Smooth muscle cell (in vitro differentiated cells): Measurements from ENCODE around the gene ST13. TPM values are rescaled to one million over a fixed set of nuclear protein-coding genes. Genes with fewer than 3 reads are reported as not detected.
A peak's percentile ranks its signal among the peaks of the same experiment; 100 is the strongest.
"Not testable (repeated sequence)": the region's sequence is repeated elsewhere in the genome, so short reads cannot be mapped to it uniquely, and the experiment has no call there.

Experiments
- DNase-seq: peaks from one replicate; lab custom pipeline; 2025; ENCODE audit not compliant: unreplicated experiment; lab: John Stamatoyannopoulos, UW
- H2AFZ ChIP-seq: fragments of 200-600 bp; sonication (generic); 2 replicates; pipeline ENCODE4 v1.6.0; 2016; ENCODE audit warnings: antibody characterized with exemption, low read depth, mild to moderate bottlenecking
- H3F3A ChIP-seq: fragments of 200-600 bp; sonication (generic); 2 replicates; pipeline ENCODE4 v1.6.0; 2017; ENCODE audit warnings: antibody characterized with exemption, low read depth
- H3K27ac ChIP-seq: fragments of 200-600 bp; sonication (generic); 2 replicates; pipeline ENCODE4 v1.5.1; 2016; ENCODE audit warnings: low read depth, mild to moderate bottlenecking
- H3K27me3 ChIP-seq: fragments of 200-600 bp; sonication (generic); 2 replicates; pipeline ENCODE4 v1.6.1; 2016; ENCODE audit warnings: low read depth, mild to moderate bottlenecking
- H3K36me3 ChIP-seq: fragments of 200-600 bp; sonication (generic); 2 replicates; pipeline ENCODE4 v1.5.1; 2016; ENCODE audit warnings: low read depth
- H3K4me1 ChIP-seq: fragments of 200-600 bp; sonication (generic); 2 replicates; pipeline ENCODE4 v1.5.1; 2016; ENCODE audit warnings: low read depth
- H3K4me2 ChIP-seq: fragments of 200-600 bp; sonication (generic); 2 replicates; pipeline ENCODE4 v1.6.0; 2016; ENCODE audit warnings: mild to moderate bottlenecking
- H3K4me3 ChIP-seq: fragments of 200-600 bp; sonication (generic); 2 replicates; pipeline ENCODE4 v1.5.1; 2016; ENCODE audit warnings: mild to moderate bottlenecking
- H3K79me2 ChIP-seq: fragments of 200-600 bp; sonication (generic); 2 replicates; pipeline ENCODE4 v1.6.0; 2016; ENCODE audit warnings: low read depth, mild to moderate bottlenecking
- H3K9ac ChIP-seq: fragments of 200-600 bp; sonication (generic); 2 replicates; pipeline ENCODE4 v1.6.0; 2016; ENCODE audit warnings: low read depth
- H3K9me3 ChIP-seq: fragments of 200-600 bp; sonication (generic); replicated peaks from 2 replicates; pipeline ENCODE4 v1.5.1; 2016; ENCODE audit warnings: low read depth
- H4K20me1 ChIP-seq: fragments of 200-600 bp; sonication (generic); 2 replicates; pipeline ENCODE4 v1.6.0; 2016; ENCODE audit warnings: low read depth
- WGBS: methylation state at CpG from one replicate; pipeline ENCODE4 v1.1.7; 2016; ENCODE audit warnings: low lambda C conversion rate; 5-methylcytosine and 5-hydroxymethylcytosine counted together
- polyA plus RNA-seq: library from polyadenylated mRNA; unstranded; fragments of >200 nt; fragmentation: Nextera tagmentation; extraction: Ambion mirVana; gene quantifications from 2 replicates; pipeline ENCODE4 v1.2.1, GENCODE V29; 2016
- total RNA-seq: library from RNA; depleted of rRNA; stranded (reverse); fragments of >200 nt; gene quantifications from 2 replicates; pipeline ENCODE4 v1.2.3, GENCODE V29; 2014
- TF ChIP-seq, protein P1 (sequence below): fragments of 200-600 bp; sonication (generic); IDR thresholded peaks from 2 replicates; pipeline ENCODE4 v1.5.1; 2017; ENCODE audit warnings: borderline replicate concordance, mild to moderate bottlenecking, antibody characterized with exemption; ENCODE audit not compliant: insufficient read depth, poor library complexity, severe bottlenecking

Gene ST13
- total and polyA plus RNA-seq, 2 experiments from 2014 or later: 118 to 129 TPM

GRCh38 chr22:40792451-40792850 lies 64.0 kb downstream of the ST13 start:
- Histone ChIP-seq H3K4me2 (no peak overlapping the region), H3K4me3 (no peak overlapping the region), H3K4me1 (no peaks in the 10 kb centered on the region), H2AFZ (no peak overlapping the region), H3K9me3 (no peaks in the 10 kb centered on the region), H3K9ac (no peak overlapping the region), H3K27me3 (no peaks in the 10 kb centered on the region), H3F3A (no peaks in the 10 kb centered on the region), H4K20me1 (no peaks in the 10 kb centered on the region), H3K79me2 (peaks cover 3% of the 10 kb centered on the region), H3K36me3 (peaks cover 5% of the 10 kb centered on the region), H3K27ac (no peak overlapping the region)
- no peak for DNase-seq
- WGBS: 94% methylated on average over 2 of the region's 2 CpGs
- TF ChIP-seq, protein P1, sequence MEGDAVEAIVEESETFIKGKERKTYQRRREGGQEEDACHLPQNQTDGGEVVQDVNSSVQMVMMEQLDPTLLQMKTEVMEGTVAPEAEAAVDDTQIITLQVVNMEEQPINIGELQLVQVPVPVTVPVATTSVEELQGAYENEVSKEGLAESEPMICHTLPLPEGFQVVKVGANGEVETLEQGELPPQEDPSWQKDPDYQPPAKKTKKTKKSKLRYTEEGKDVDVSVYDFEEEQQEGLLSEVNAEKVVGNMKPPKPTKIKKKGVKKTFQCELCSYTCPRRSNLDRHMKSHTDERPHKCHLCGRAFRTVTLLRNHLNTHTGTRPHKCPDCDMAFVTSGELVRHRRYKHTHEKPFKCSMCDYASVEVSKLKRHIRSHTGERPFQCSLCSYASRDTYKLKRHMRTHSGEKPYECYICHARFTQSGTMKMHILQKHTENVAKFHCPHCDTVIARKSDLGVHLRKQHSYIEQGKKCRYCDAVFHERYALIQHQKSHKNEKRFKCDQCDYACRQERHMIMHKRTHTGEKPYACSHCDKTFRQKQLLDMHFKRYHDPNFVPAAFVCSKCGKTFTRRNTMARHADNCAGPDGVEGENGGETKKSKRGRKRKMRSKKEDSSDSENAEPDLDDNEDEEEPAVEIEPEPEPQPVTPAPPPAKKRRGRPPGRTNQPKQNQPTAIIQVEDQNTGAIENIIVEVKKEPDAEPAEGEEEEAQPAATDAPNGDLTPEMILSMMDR: no peak

DNA sequence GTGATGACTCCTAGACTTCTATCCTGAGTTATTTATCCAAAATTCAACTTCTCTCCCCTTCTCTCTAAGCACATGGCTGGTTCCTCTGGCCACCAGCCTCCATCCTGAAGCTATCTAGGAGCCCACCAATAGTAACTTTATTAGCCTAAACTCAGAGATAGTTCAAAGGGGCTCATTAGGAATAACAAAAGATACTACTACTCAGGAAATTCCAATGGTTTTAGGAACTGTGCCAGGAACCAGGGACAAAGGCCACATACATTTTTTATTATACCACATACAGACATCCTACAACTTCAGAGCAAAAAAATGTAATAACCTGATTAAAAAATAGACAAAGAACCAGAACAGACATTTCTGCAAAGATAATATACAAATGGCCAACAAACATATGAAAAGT lies 65.2 kb downstream of the ST13 start:
- no peak overlapping the region for H3K4me2 ChIP-seq
- H3K79me2 ChIP-seq: peaks cover 3% of the 10 kb centered on the region
- H3K27me3 ChIP-seq: no peaks in the 10 kb centered on the region
- TF ChIP-seq, protein P1: no peak
- H2AFZ ChIP-seq: no peak overlapping the region
- H3F3A ChIP-seq: no peaks in the 10 kb centered on the region
- H3K4me1 ChIP-seq: no peaks in the 10 kb centered on the region
- no peak overlapping the region for H3K27ac ChIP-seq
- H4K20me1 ChIP-seq: no peaks in the 10 kb centered on the region
- peaks cover 5% of the 10 kb centered on the region for H3K36me3 ChIP-seq
- no peak overlapping the region for H3K4me3 ChIP-seq
- no peak overlapping the region for H3K9ac ChIP-seq
- DNase-seq: no peak
- no peaks in the 10 kb centered on the region for H3K9me3 ChIP-seq

- Histone ChIP-seq H3K9me3 (no peaks in the 10 kb centered on the region), H3K4me2 (no peak overlapping the region), H3F3A (no peaks in the 10 kb centered on the region), H3K9ac (no peak overlapping the region), H3K4me1 (no peaks in the 10 kb centered on the region), H3K27me3 (no peaks in the 10 kb centered on the region), H3K79me2 (peaks cover 3% of the 10 kb centered on the region), H2AFZ (no peak overlapping the region), H3K27ac (no peak overlapping the region), H3K4me3 (no peak overlapping the region), H4K20me1 (no peaks in the 10 kb centered on the region), H3K36me3 (peaks cover 5% of the 10 kb centered on the region)
- no peak for DNase-seq
- TF ChIP-seq, protein P1: no peak
- WGBS: 98% methylated on average over 22 of the region's 22 CpGs
These were observed 67.3 kb downstream of the ST13 start for GRCh38 chr22:40789131-40789530.

DNA sequence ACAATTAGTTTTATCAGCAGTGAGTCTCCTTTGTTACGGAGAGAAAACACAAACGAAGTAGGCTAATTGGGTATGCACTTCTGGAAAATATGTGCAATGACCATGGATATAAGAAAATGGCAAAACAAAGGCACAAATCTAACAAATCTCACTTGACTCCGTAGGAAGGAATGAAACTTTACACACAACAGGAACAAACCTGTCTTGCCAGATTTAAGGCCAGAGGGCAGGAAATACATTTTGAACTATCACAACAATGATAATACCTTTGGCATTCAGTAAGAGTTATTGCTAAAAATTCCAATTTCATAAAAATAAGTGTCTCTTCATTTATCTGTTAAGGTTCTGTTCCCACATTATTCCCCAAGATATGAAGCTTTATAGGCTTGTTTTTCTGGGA lies 73.9 kb downstream of the ST13 start:
- no peak for DNase-seq
- no peaks in the 10 kb centered on the region for H3F3A ChIP-seq
- no peaks in the 10 kb centered on the region for H4K20me1 ChIP-seq
- H3K36me3 ChIP-seq: peaks cover 6% of the 10 kb centered on the region
- no peaks in the 10 kb centered on the region for H3K79me2 ChIP-seq
- no peak overlapping the region for H2AFZ ChIP-seq
- no peak overlapping the region for H3K9ac ChIP-seq
- WGBS: 71% methylated on average over 3 of the region's 3 CpGs
- H3K27me3 ChIP-seq: no peaks in the 10 kb centered on the region
- no peak overlapping the region for H3K4me2 ChIP-seq
- TF ChIP-seq, protein P1: no peak
- no peaks in the 10 kb centered on the region for H3K4me1 ChIP-seq
- peak overlapping the region; percentile 77 for H3K27ac ChIP-seq
- no peaks in the 10 kb centered on the region for H3K9me3 ChIP-seq
- H3K4me3 ChIP-seq: no peak overlapping the region

DNA sequence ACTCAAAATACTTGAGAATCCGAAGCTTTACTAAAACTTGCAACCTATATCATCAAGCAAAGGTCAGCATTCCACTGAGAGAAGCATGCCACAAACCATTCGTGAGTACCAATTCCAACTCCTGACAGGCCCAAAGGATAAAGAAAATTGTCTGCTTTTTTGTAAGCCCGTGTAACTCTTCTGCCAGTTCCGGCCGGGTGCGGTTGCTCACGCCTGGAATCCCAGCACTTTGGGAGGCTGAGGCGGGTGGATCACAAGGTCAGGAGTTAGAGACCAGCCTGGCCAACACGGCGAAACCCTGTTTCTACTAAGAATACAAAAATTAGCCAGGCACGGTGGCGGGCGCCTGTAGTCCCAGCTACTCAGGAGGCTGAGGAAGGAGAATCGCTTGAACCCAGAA lies 74.7 kb downstream of the ST13 start:
- not testable (repeated sequence) for H3K4me2 ChIP-seq, H3K4me3 ChIP-seq, H3K9ac ChIP-seq, DNase-seq, H3K27me3 ChIP-seq, H3K4me1 ChIP-seq, H3K9me3 ChIP-seq, H3K79me2 ChIP-seq, H2AFZ ChIP-seq, H4K20me1 ChIP-seq, H3F3A ChIP-seq
- 88% methylated on average over 14 of the region's 14 CpGs for WGBS
- Histone ChIP-seq H3K36me3 (peaks cover 11% of the 10 kb centered on the region), H3K27ac (peak overlapping the region; percentile 77)
